Osteoblast (primary cell): ENCODE measurements around the gene MEOX1. TPM values are rescaled to one million over a fixed set of nuclear protein-coding genes. Genes with fewer than 3 reads are reported as not detected.

Source experiments
- DNase-seq: peaks from one replicate; pipeline ENCODE4 v3.0.0; 2011; ENCODE audit warnings: low spot score, mixed read lengths; ENCODE audit not compliant: insufficient read length; ENCODE audit errors: missing footprints
- H2AFZ ChIP-seq: 2 replicates; pipeline ENCODE4 v1.6.0; 2011; ENCODE audit warnings: mild to moderate bottlenecking, low read length
- H3K27ac ChIP-seq: 2 replicates; pipeline ENCODE4 v1.5.1; 2011; ENCODE audit warnings: mild to moderate bottlenecking, low read depth, low read length, moderate library complexity
- H3K27me3 ChIP-seq: 2 replicates; pipeline ENCODE4 v1.6.0; 2012; ENCODE audit warnings: mild to moderate bottlenecking, control low read depth, inconsistent platforms, low read length, moderate library complexity; ENCODE audit not compliant: insufficient read depth
- H3K36me3 ChIP-seq: 2 replicates; pipeline ENCODE4 v1.5.1; 2011; ENCODE audit warnings: mild to moderate bottlenecking, low read length, control low read depth, moderate library complexity; ENCODE audit not compliant: insufficient read depth
- H3K4me1 ChIP-seq: 2 replicates; pipeline ENCODE4 v1.5.1; 2011; ENCODE audit warnings: mild to moderate bottlenecking, low read length, control low read depth, moderate library complexity; ENCODE audit not compliant: insufficient read depth
- H3K4me2 ChIP-seq: 2 replicates; pipeline ENCODE4 v1.6.0; 2011; ENCODE audit warnings: mild to moderate bottlenecking, low read length; ENCODE audit not compliant: insufficient read depth
- H3K4me3 ChIP-seq: fragments of 200-600 bp; sonication (generic); 3 replicates; pipeline ENCODE4 v1.5.1; 2012; ENCODE audit warnings: mild to moderate bottlenecking, low read length, inconsistent platforms; ENCODE audit not compliant: insufficient read depth
- H3K79me2 ChIP-seq: 2 replicates; pipeline ENCODE4 v1.6.0; 2012; ENCODE audit warnings: mild to moderate bottlenecking, low read length, control low read depth, inconsistent platforms; ENCODE audit not compliant: insufficient read depth
- H3K9me3 ChIP-seq: 2 replicates; pipeline ENCODE4 v1.5.1; 2011; ENCODE audit warnings: low read depth, low read length, control low read depth
- H4K20me1 ChIP-seq: 2 replicates; pipeline ENCODE4 v1.6.0; 2012; ENCODE audit warnings: mild to moderate bottlenecking, low read length, control low read depth; ENCODE audit not compliant: insufficient read depth
- CTCF ChIP-seq: IDR thresholded peaks from 2 replicates; pipeline ENCODE4 v1.5.1; 2011; ENCODE audit warnings: mild to moderate bottlenecking, low read depth, low read length, moderate library complexity; ENCODE audit errors: extremely low read depth
- total RNA-seq: library from RNA; depleted of rRNA; stranded (reverse); fragments of >200 nt; gene quantifications from 2 replicates; pipeline ENCODE4 v1.2.3, GENCODE V29; 2012

The MEOX1 gene
- total RNA-seq, 1 donor = under 0.01 TPM

- no peak overlapping the region for H2AFZ ChIP-seq
- H4K20me1 ChIP-seq = no peaks in the 10 kb centered on the region
- peaks cover 4% of the 10 kb centered on the region for H3K4me1 ChIP-seq
- no peak overlapping the region for H3K4me3 ChIP-seq
- no peaks in the 10 kb centered on the region for H3K9me3 ChIP-seq
- no peaks in the 10 kb centered on the region for H3K36me3 ChIP-seq
- no peak overlapping the region for H3K4me2 ChIP-seq
- peaks cover 11% of the 10 kb centered on the region for H3K27me3 ChIP-seq
- no peak for DNase-seq
- H3K27ac ChIP-seq = no peak overlapping the region
- no peak for TF ChIP-seq CTCF
- no peaks in the 10 kb centered on the region for H3K79me2 ChIP-seq
These were observed 14.7 kb upstream of the MEOX1 start for GRCh38 chr17:43676471-43676870.

- no peak for TF ChIP-seq CTCF
- H3K36me3 ChIP-seq = no peaks in the 10 kb centered on the region
- H3K27ac ChIP-seq = no peak overlapping the region
- no peak overlapping the region for H3K4me2 ChIP-seq
- H3K4me3 ChIP-seq = no peak overlapping the region
- H4K20me1 ChIP-seq = no peaks in the 10 kb centered on the region
- H2AFZ ChIP-seq = no peak overlapping the region
- H3K4me1 ChIP-seq = peaks cover 22% of the 10 kb centered on the region
- DNase-seq = no peak
- H3K9me3 ChIP-seq = no peaks in the 10 kb centered on the region
- H3K27me3 ChIP-seq = no peaks in the 10 kb centered on the region
- no peaks in the 10 kb centered on the region for H3K79me2 ChIP-seq
These were observed 12.7 kb upstream of the MEOX1 start for GRCh38 chr17:43674394-43674793.

GRCh38 chr17:43673516-43674323 lies 12.0 kb upstream of the MEOX1 start:
- H4K20me1 ChIP-seq = no peaks in the 10 kb centered on the region
- H3K4me2 ChIP-seq = no peak overlapping the region
- H3K9me3 ChIP-seq = no peaks in the 10 kb centered on the region
- no peak overlapping the region for H3K27ac ChIP-seq
- peak; percentile 99 for TF ChIP-seq CTCF
- no peaks in the 10 kb centered on the region for H3K27me3 ChIP-seq
- no peaks in the 10 kb centered on the region for H3K79me2 ChIP-seq
- no peak overlapping the region for H3K4me3 ChIP-seq
- no peaks in the 10 kb centered on the region for H3K36me3 ChIP-seq
- peak; percentile 92 for DNase-seq
- peaks cover 22% of the 10 kb centered on the region for H3K4me1 ChIP-seq
- H2AFZ ChIP-seq = no peak overlapping the region

- no peak overlapping the region for H3K4me2 ChIP-seq
- no peaks in the 10 kb centered on the region for H3K9me3 ChIP-seq
- H3K4me3 ChIP-seq = no peak overlapping the region
- peaks cover 19% of the 10 kb centered on the region for H3K4me1 ChIP-seq
- no peaks in the 10 kb centered on the region for H3K36me3 ChIP-seq
- no peaks in the 10 kb centered on the region for H3K27me3 ChIP-seq
- H3K79me2 ChIP-seq = no peaks in the 10 kb centered on the region
- H2AFZ ChIP-seq = no peak overlapping the region
- no peak for DNase-seq
- TF ChIP-seq CTCF = no peak
- no peak overlapping the region for H3K27ac ChIP-seq
- no peaks in the 10 kb centered on the region for H4K20me1 ChIP-seq
These were observed 10.2 kb upstream of the MEOX1 start for GRCh38 chr17:43671755-43672519.
